Spleen (tissue), 11 donors: ENCODE measurements around the gene INTS6L. TPM values are rescaled to one million over a fixed set of nuclear protein-coding genes. Genes with fewer than 3 reads are reported as not detected.
A peak's percentile ranks its signal among the peaks of the same experiment; 100 is the strongest.

ENCODE experiments used
- DNase-seq: peaks from one replicate; pipeline ENCODE4 v3.0.0-alpha.2; 2020
- H3K27ac ChIP-seq, 8 donors: fragments of 200-600 bp; sonication (generic) in 7 of 8; 1 replicate in 4 of 8; 2 replicates in 4 of 8; pipeline versions ENCODE4 v1.5.0 to v1.8.0; 2016 to 2021; ENCODE audit warnings: inconsistent platforms in 4 of 8, mild to moderate bottlenecking in 4 of 8, moderate library complexity in 1 of 8
- H3K27me3 ChIP-seq, 7 donors: fragments of 200-600 bp; sonication (generic) in 6 of 7; replicated peaks in 1 of 7; 1 replicate in 4 of 7; 2 replicates in 3 of 7; pipeline versions ENCODE4 v1.5.0 to v1.8.0; 2016 to 2021; ENCODE audit warnings: inconsistent platforms in 3 of 7, mild to moderate bottlenecking in 1 of 7
- H3K36me3 ChIP-seq, 6 donors: fragments of 200-600 bp; sonication (generic) in 5 of 6; 1 replicate in 4 of 6; 2 replicates in 2 of 6; pipeline versions ENCODE4 v1.5.0 to v1.8.0; 2016 to 2021; ENCODE audit warnings: inconsistent platforms in 2 of 6
- H3K4me1 ChIP-seq, 6 donors: fragments of 200-600 bp; sonication (generic) in 5 of 6; 1 replicate in 3 of 6; 2 replicates in 3 of 6; pipeline versions ENCODE4 v1.5.0 to v1.8.0; 2016 to 2021; ENCODE audit warnings: inconsistent platforms in 3 of 6
- H3K4me3 ChIP-seq, 8 donors: fragments of 200-600 bp; sonication (generic) in 7 of 8; 1 replicate in 4 of 8; 2 replicates in 4 of 8; pipeline versions ENCODE4 v1.5.0 to v1.8.0; 2016 to 2021; ENCODE audit warnings: inconsistent platforms in 4 of 8, mild to moderate bottlenecking in 4 of 8, moderate library complexity in 2 of 8
- H3K9me3 ChIP-seq, 8 donors: fragments of 200-600 bp; sonication (generic) in 7 of 8; 1 replicate in 4 of 8; 2 replicates in 4 of 8; pipeline versions ENCODE4 v1.5.0 to v1.8.0; 2016 to 2021; ENCODE audit warnings: inconsistent platforms in 4 of 8
- CTCF ChIP-seq, 11 experiments: fragments of 200-600 bp in 7 of 11; fragments of 450-650 bp in 4 of 11; sonication (generic) in 4 of 11; IDR thresholded peaks in 8 of 11; conservative IDR thresholded peaks in 3 of 11; 1 replicate in 7 of 11; 2 replicates in 4 of 11; pipeline versions ENCODE4 v1.4.0 to v1.8.0; 2016 to 2021; ENCODE audit warnings: antibody characterized with exemption in 11 of 11, inconsistent platforms in 4 of 11, mild to moderate bottlenecking in 1 of 11
- POLR2A ChIP-seq, 3 donors: fragments of 450-650 bp; IDR thresholded peaks; one replicate each; pipeline ENCODE4 v1.5.1; 2017; ENCODE audit warnings: antibody characterized with exemption in 3 of 3, mild to moderate bottlenecking in 1 of 3
- POLR2AphosphoS5 ChIP-seq, 3 donors: sonication (generic); formaldehyde crosslinking; IDR thresholded peaks; one replicate each; pipeline ENCODE4 v1.5.1; 2017; ENCODE audit warnings: antibody characterized with exemption in 3 of 3
- WGBS, 5 donors: extraction: QIAGEN DNeasy Blood & Tissue Kit in 3 of 5; methylation state at CpG; one replicate each; pipeline versions ENCODE4 v1.1.5 to v1.1.7; 2013 to 2018; 5-methylcytosine and 5-hydroxymethylcytosine counted together
- intact Hi-C: fragments of 100-400 bp; cut with DNase I; formaldehyde crosslinking; loops from one replicate; pipeline ENCODE4 v1.15.0; 2023; ENCODE audit warnings: low total_unique reads
- polyA plus RNA-seq, 3 donors: library from polyadenylated mRNA; stranded (reverse); fragments of 200-250 nt; gene quantifications; one replicate each; pipeline ENCODE4 v1.2.1, GENCODE V29; 2013
- total RNA-seq, 7 donors: library from RNA; depleted of rRNA in 3 of 7; stranded (reverse); fragments of >200 nt in 3 of 7; fragmentation: NEBNext Ultra II Directional in 4 of 7; extraction: Animal tissue kit (Norgen Biotek cat#: 25700) in 4 of 7; gene quantifications; one replicate each; pipeline versions ENCODE4 v1.1.0 to v1.2.1, GENCODE V29; 2016 to 2021
- donor health status: healthy with polysubstance abuse.
- donor health status: DM: no; HTN: no; CAD: no; lungs with moderate emphysema.
- donor health status: DM: no; HTN: no; CAD: no.
- donor health status: Bipolar disorder and iron deficiency.
- donor health status: healthy.
- donor health status: DM: no; HTN: no; CAD: no.
- donor health status: DM: yes; HTN: yes; CAD: no.

Gene INTS6L
- total and polyA plus RNA-seq, 10 donors: 17.5 to 36.0 (median 19.9) TPM

- H3K4me1 ChIP-seq: peaks cover 0 to 38% (median 11%) of the 10 kb centered on the region in 6 donors
- 1 to 34% (median 1%) methylated on average over 9 of the region's 9 CpGs for WGBS, 5 donors
- peak overlapping the region; percentile 42 to 97 (median 86) for H3K27ac ChIP-seq
- H3K36me3 ChIP-seq: no peaks in the 10 kb centered on the region
- H3K27me3 ChIP-seq: no peaks in the 10 kb centered on the region
- H3K9me3 ChIP-seq: no peaks in the 10 kb centered on the region
- H3K4me3 ChIP-seq: peak overlapping the region; percentile 21 to 84 (median 47)
- intact Hi-C loops: no loop called here
- TF ChIP-seq CTCF (IDR thresholded peaks at IDR 0.05 in 8 of 11, conservative IDR thresholded peaks at IDR 0.05 in 3 of 11): no peak
- TF ChIP-seq POLR2AphosphoS5 (IDR thresholded peaks at IDR 0.05): no peak
- TF ChIP-seq POLR2A (IDR thresholded peaks at IDR 0.05): no peak
- DNase-seq: no peak
Observed at GRCh38 chrX:135522132-135522530, 1.7 kb downstream of the INTS6L start.

- DNase-seq: no peak
- H3K9me3 ChIP-seq: no peaks in the 10 kb centered on the region
- no peaks in the 10 kb centered on the region for H3K36me3 ChIP-seq
- H3K4me1 ChIP-seq: peaks cover 0 to 38% (median 11%) of the 10 kb centered on the region in 6 donors
- no peak for TF ChIP-seq POLR2AphosphoS5 (IDR thresholded peaks at IDR 0.05)
- TF ChIP-seq POLR2A (IDR thresholded peaks at IDR 0.05): no peak
- no peak for TF ChIP-seq CTCF (IDR thresholded peaks at IDR 0.05 in 8 of 11, conservative IDR thresholded peaks at IDR 0.05 in 3 of 11)
- H3K4me3 ChIP-seq: peak overlapping the region in 5 of 8 donors; percentile 25 to 84 (median 60)
- intact Hi-C loops: no loop called here
- peak overlapping the region in 6 of 8 donors; percentile 42 to 97 (median 97) for H3K27ac ChIP-seq
- no peaks in the 10 kb centered on the region for H3K27me3 ChIP-seq
- 68 to 84% (median 72%) methylated on average over 19 to 20 of the region's 20 CpGs for WGBS, 5 donors
Observed at GRCh38 chrX:135522878-135523693, 2.6 kb downstream of the INTS6L start.

- Histone ChIP-seq H3K36me3 (no peaks in the 10 kb centered on the region), H3K9me3 (no peaks in the 10 kb centered on the region), H3K27me3 (no peaks in the 10 kb centered on the region), H3K4me3 (no peak overlapping the region), H3K27ac (no peak overlapping the region), H3K4me1 (peaks cover 0 to 30% (median 5%) of the 10 kb centered on the region in 6 donors)
- no peak for DNase-seq
- 73 to 97% (median 85%) methylated on average over 5 of the region's 5 CpGs for WGBS, 5 donors
- intact Hi-C loops: no loop called here
- no peak for TF ChIP-seq POLR2A (IDR thresholded peaks at IDR 0.05)
- no peak for TF ChIP-seq POLR2AphosphoS5 (IDR thresholded peaks at IDR 0.05)
- TF ChIP-seq CTCF (IDR thresholded peaks at IDR 0.05 in 8 of 11, conservative IDR thresholded peaks at IDR 0.05 in 3 of 11): no peak
Observed at GRCh38 chrX:135528254-135528653, 7.8 kb downstream of the INTS6L start.

- Histone ChIP-seq H3K27ac (no peak overlapping the region), H3K9me3 (no peaks in the 10 kb centered on the region), H3K36me3 (no peaks in the 10 kb centered on the region), H3K4me1 (peaks cover 0 to 25% (median 3%) of the 10 kb centered on the region in 6 donors), H3K4me3 (no peak overlapping the region), H3K27me3 (no peaks in the 10 kb centered on the region)
- DNase-seq: no peak
- 73 to 100% (median 92%) methylated on average over 3 of the region's 3 CpGs for WGBS, 5 donors
- TF ChIP-seq CTCF (IDR thresholded peaks at IDR 0.05 in 8 of 11, conservative IDR thresholded peaks at IDR 0.05 in 3 of 11) (no peak), POLR2AphosphoS5 (IDR thresholded peaks at IDR 0.05) (no peak), POLR2A (IDR thresholded peaks at IDR 0.05) (no peak)
- intact Hi-C loops: no loop called here
Observed at GRCh38 chrX:135528756-135529155, 8.3 kb downstream of the INTS6L start.
